IPS DF 4.7 (cell line): ENCODE results near the gene SEMA3D.

Experiments used
- DNase-seq: peaks from one replicate; pipeline ENCODE4 v3.0.0-alpha.2; 2013; ENCODE audit warnings: low spot score; ENCODE audit errors: extremely low read depth

Gene SEMA3D

DNA sequence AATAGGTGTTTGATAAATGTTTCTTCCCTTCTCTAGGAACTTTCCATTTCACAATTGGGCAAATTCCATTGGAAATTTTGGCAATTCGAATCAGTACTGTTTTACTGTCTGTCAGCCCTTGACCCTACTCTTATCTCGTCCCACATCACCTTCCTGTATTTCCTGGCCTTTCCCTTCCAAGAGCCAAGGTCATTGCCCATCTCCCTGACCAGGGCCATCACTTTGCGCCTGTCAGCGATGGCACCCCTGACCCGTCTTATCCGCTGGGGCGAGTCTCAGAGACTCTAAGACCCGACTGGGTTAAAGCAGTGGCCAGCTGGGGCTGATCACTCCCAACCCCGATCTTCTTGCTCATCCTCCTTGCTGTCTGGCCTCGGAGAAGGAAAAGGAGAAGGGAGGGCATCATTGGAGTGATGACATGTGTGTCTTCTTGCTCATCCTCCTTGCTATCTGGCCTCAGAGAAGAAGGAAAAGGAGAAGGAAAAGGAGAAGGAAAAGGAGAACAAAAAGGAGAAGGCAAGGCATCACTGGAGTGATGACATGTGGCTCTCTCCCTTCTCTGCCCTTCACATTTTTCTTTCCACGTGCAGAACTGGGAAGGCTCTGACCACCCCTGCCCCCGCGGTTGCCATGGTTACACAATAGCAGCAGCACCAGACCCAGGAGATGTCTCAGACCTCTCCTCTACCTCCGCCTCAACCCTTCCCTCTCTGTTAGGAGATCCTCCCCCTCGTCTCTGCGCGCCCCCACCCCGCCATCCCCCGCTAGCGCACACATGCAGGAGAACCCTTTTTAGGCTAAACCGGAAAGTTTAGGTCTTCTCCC, 2.0 kb downstream of the SEMA3D start:
- no peak for DNase-seq

DNA sequence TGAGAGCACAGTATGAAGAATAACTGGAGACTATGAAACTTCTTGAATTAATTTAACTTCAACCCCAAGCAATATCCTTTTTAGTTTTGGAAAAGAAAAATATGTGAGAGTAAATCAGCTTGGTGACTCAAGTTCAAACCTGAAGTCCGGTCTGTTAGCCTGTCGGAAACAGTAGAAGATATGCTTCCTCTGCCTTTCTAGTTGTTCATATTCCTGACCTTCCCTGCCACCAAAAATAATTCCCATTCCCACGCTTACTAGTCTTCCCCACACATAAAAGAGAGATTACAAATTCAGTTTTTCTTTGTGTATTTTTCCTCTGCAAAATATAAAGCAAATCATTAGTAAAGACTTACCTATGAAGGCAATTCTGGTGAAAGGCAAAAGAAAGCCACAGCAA, 3.6 kb downstream of the SEMA3D start:
- no peak for DNase-seq

DNA sequence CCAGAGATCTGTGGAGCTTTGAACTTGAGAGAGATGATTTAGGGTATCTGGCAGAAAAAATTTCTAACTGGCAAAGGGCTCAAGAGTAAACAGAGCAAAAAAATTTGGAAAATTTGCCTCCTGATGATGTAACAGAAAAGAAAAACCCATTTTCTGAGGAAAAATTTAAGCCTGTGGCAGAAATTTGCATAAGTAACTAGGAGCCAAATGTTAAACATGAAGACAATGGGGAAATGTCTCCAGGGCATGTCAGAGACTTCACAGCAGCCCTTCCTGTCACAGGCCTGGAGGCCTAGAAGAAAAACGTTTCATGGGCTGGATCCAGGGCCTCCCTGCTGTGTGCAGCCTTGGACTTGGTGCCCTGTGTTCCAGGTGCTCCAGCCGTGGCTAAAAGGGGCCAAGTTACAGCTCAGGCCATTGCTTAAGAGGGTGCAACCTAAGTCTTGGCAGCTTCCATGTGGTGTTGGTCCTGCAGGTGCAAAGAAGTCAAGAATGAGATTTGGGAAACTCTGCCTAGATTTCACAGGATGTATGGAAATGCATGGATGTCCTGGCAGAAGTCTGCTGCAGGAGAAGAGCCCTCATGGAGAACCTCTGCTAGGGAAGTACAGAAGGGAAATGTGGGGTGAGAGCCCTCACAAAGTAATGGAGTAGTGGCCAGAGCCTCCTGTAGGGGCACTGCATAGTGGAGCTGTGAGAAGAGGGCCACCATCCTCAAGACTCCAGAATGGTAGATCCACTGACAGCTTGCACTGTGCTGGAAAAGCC, 8.1 kb downstream of the SEMA3D start:
- DNase-seq, result no peak

DNA sequence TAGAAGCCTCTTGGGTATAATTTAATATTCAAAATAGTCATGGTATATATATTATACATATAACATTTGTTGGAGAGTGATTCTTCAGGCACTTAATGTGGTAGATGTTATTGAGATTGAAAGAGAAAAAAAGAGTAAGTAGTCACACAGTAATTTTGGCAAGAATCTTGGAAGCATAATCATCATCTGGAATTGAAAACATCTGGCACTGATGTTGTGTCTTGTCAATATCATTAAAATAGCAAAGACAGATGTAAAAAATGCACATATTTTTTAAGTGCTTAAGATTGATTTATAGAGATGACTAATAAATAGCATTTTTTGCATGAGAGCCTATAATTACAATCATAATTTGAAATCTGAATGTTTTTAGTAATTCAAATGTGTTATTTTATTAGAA, 9.5 kb downstream of the SEMA3D start:
- DNase-seq, result no peak

DNA sequence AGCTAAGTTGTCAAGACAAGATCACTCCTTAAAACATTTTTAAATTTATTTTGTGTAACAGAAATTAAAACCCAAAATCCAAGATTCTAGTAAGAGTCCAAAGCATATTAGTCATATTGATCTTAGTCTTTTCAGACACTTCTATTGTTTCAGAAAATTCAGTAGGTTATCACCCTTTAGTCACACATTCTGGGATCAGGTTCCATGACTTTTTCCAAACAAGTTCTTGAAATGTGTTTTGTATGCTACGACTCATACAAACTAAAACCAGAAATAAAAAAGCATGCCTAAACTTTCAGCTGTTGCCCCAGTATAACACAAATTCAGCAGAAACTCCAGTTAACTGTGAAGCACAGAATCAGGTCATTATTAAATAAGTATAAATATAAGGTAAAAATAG, 10.7 kb downstream of the SEMA3D start:
- DNase-seq, result no peak

DNA sequence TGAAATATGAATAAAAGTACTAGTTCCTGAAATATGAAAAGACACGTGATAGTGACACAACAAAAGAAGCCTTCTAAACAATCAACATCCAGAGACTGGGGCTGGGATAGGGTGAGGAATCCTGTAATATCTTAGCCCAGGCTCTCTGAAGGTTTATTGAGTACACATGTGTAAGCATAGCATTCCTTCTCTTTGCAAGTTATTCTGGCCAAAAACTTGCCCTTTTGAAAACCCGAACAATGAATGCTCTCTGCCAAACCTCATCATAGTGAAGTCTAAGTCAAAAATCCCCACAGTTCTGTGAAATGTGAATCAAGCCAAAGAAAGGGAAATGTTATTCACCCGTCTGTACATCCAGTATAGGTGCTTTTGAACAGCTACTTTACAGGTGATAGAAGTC, 11.6 kb downstream of the SEMA3D start:
- DNase-seq, result no peak

DNA sequence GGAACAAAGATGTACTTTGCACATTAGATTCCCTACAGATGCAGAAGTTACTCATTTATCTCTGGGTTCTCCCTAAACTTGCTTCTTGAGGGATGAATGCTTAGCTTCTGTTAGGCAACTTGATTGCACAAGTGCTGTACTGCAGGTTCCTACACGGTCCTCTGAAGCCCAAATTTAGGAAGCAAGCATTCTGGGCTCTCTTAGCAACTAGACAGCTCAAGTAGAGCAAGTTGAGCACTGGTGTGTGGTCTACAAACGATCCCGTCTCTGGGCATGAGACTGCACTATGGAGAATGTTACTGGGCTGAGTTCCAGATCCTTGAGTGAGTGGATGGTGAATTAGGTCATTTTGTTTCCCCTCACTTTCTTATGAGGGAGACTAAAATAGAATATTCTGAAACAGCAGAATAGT, 14.3 kb downstream of the SEMA3D start:
- no peak for DNase-seq

DNA sequence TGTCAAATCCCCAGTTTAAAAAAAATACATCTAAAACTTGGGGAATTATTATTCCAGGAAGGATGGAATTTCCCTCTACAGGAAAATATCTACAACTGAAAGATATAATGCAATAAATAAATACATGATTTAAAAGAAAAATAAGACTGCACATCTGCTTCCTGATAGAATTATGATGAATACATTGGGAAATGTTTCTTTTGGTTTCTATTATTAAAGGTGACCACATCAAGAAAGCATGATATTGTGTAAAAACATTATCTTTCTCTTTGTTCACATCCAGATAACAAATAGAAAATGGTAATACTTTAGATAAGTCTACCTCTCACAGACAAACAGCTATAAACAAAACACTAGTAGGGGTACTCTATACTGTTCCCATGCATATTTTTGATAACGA, 19.2 kb downstream of the SEMA3D start:
- no peak for DNase-seq

DNA sequence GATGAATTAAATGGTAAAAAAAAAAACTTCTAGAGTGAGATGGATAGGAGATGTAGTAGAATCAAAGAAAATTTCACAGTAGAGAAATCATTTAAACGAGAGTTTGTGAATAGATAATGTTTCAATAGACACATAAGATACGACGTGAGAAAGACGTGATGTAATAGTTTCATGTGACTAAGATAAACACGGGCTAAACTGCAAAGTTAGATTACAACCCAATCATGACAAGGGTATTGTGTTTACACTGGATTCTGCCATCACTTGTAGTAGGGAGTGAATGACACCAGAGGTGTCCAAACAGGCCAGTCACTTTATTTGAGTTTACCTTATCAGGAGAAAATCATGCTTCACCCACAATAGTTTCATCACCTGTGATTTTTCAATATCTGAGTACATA, 21.6 kb downstream of the SEMA3D start:
- DNase-seq, result no peak

DNA sequence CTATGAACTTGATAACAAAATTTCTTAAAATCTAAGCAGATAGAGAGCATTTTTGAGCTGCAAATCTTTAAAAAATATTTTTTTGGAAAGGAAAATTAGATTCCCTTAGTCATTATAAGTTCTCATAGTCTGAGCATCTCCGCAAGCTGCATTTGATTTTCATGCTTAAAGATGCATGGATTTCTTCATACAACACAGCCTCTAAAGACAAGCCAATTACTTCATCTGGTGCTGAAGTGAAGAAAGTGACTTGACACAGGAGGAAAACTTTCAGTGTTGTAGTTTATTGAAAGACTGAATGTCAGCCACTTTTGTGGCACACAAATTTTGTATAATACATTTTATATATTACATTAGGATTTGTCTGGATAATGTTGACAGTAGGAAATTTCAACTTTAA, 22.5 kb downstream of the SEMA3D start:
- no peak for DNase-seq

DNA sequence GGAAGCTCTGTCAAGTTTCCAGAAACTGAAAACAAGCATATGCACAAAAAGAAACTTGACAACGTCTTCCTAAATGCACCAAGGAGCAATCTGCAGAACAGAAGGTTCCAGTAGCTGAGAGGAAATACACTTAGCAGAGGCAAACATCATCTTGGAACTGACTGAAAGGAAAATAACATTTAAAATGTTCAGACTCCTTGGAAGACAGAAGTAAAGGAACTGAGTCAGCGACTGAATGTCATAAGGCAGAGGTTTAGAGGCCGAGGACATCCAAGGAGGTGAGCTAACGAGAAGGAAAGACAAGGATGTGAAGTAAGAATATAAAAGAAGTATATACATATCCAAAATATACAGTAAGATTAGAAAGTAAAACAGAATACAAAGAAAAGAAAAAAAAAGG, 24.1 kb downstream of the SEMA3D start:
- DNase-seq, result no peak

DNA sequence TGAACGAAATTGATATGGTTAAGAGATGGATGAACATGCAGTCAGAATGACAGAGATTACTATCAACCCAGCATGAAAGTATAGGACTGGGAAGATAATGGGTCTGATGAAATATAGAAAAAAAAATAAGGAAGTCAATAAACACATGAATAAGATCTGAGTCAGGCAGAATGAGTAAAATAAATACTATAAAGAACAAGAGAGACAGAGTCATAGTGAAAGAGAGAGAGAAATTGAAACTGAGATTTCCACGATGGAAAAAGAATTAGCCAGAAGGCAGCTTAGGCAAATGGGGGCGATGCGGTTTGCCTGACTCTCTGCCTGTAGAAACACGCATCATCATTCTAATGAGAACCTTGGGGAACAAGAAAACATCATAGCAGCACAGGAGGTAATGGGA, 26.6 kb downstream of the SEMA3D start:
- no peak for DNase-seq

DNA sequence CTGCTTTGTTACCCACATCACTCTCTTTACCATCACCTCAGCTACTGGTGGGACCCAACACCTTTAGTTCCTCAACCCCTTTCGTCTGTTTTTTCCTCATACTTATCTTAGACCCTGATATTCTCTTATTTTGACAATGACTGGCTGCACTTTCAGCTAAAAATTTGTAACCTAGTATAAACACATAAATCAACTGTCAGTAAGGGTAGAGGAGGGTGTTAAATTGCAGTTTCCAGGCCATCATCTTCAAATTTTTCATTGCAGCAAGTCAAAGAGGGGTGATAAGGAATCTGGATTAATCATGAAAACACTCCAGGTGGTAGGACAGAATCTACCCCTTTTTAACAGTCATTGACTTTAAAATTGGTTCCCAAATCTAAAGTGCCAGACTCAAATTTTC, 27.9 kb downstream of the SEMA3D start:
- DNase-seq, result no peak

DNA sequence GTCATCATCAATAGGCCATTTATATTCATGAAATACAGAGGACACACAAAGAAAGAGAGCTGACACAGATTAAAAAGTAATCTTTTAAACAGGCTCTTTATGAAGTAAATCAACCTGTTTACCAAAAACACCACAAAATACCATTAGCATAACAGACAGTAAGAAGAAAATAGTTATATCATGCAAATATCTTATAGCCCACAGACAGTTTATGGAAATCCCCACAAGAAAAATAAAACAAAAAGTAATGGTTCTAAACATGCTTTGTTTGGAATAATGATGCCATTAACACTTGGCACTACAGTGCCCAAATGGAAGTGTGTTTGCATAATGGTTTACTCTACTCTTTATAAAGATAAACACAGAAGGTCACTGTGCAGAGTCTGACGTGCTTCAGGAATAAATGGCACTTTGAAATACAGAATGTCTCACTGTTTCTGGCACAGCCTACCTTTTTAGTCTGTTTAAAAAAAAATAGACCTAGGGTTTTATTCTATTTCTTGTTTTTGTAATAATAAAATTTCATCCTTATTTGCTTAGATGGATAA, 30.1 kb downstream of the SEMA3D start:
- DNase-seq, result no peak

DNA sequence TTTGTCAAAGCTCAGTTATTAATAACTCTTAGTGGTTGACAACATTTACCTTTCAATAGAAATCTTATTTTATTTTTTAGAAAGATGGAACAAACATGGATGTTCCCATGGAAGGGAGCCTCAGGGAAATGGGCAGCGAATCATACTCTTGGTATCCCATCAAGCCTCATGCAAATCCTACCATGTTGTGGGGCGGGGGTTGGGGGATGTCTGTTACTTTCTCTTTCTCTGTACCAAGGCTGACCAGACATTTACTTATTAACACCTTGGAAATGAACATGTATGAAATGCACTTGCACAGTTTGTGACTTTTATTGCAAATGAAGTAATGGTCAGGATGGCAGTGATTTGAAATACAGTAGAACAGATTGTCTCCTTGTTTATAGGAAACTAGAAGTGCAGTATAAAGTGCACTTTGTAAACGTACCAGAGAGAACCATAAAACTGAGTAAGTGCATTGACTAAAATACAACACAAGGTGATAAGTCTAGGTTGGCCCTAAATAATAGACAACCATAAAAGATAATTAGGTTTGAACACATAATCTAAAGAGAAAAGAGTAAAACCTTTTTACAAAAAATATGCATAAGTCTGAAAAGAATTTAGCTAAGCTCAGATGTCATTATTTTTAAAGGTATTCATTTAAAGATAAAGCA, 32.4 kb downstream of the SEMA3D start:
- no peak for DNase-seq

DNA sequence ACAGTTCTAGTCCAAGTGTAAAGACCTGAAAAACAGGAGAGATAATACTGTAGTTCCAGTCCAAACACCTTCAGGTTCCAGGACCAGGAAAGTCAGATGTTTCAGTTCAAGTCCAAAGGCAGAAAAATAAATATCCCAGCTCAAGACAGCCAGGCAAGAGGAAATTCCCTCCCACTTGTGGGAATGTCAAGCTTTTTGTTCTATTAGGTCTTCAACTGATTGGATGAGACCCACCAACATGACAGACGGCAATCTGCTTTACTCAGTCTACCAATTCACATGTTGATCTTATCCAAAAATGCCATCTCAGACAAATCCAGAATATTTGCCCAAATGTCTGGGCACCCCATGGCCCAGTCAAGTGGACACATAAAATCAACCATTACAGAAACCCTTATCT, 33.1 kb downstream of the SEMA3D start:
- DNase-seq, result no peak

DNA sequence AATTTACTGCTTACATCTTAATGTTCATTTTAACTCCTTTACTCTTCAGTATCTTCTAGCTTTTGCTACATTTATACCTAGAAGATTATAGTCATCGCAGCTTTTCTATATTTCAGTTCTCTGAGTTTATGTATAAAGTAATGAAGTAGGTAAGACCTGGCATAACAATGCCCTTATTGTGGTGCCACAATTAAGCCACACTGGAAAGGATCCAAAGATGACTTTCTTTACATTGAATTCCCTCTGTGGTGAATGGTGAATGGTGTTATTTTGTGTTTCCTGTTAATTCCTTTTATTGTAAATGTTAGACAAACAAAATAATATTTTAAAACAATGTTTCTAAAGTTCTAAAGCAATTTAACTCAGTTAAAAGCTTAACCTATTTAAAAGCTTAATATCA, 36.2 kb downstream of the SEMA3D start:
- no peak for DNase-seq

DNA sequence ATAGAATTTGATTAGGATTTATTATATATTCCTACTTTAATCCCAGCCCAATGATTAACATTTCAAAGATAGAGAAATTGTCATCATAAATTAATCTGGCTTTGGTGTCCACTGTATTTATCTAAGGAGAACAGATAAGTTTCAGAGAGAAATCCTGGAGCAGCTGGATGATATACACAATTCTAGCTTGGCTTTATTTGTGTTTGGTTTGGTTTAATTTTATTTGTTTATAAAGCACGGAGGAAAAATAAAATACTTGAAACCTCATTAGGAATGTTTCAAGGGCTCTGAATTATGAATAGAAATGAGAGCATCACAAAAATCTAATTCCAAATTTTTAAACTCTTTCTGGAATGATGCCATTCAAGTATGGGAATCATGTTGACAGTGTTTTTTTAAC, 42.1 kb downstream of the SEMA3D start:
- no peak for DNase-seq

DNA sequence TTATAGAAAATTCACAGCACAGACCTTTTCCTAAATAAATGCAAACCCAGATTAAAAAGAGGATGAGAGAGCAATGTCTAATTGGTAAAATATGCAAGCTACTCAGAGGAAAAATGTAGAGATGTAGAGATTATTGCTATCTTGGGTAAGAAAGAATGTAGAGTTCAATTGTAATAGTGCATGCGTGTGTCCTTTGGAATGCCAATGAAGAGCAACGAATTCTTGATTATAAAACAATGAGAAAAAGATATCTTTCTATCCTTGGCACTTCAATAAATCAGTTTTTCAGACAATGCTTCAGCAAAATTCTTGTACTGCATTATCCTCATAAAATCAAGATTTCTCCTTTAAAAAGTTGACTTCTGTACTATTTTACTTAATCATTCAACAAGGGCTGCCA, 50.9 kb downstream of the SEMA3D start:
- no peak for DNase-seq

DNA sequence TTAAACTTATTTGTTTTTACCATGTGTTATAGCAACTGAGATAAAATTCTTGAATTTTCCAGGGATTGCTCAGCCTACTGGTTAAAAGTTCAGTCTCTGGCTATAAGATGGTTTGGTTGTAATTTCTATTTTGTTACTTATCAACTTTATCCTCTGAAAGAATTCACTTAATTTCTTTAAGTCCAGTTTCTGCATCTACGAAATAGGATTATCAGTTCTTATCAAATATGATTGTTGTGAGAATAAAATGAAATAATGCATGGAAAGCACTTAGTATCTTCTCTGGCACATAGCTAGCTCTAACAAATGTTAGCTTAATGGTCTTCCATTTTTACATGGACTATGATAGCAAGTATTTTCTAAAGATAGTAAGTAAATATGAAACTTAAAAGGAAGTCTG, 53.3 kb downstream of the SEMA3D start:
- DNase-seq, result no peak

DNA sequence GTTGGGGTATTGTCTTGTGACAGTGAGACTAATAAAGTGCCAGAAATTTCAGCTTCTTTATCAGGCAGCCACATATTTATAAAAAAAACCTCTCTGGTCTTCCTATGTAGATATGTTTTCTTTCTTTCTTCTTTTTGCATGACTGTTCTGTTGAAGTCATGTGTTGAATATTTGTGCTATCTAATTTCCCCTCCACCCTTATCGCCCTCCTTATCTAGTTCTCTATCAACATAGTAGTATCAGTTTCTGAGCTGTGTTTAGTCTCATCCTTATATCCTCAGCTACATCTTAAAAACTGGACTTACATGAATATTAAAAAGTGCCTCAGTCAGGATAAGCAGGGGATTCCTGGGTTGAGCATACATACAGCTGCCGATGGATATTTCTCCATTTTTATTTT, 53.9 kb downstream of the SEMA3D start:
- no peak for DNase-seq

DNA sequence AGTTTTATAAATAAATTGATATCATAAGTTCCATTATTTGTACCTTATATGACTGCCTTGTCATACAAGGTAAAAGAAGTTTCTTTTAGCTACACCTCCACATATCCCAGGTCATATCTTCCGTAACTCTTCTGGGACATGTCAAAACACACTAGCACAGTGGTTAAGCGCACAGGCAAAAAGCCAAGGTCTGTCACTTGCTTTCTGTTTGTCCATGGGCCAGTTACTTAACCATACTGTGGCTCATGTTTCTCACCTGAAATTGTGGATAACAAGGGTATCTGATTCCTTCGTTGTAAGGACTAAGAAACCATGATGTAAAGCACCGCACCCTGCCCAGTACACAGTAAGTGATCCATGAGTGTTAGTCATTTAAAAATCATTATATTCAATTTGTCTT, 56.2 kb downstream of the SEMA3D start:
- no peak for DNase-seq
